Stomach (tissue), 9 donors: ENCODE measurements around the gene VTI1A. TPM values are rescaled to one million over a fixed set of nuclear protein-coding genes. Genes with fewer than 3 reads are reported as not detected.

Source experiments
- DNase-seq, 2 donors: peaks; one replicate each; pipeline versions ENCODE4 v3.0.0 to v3.0.0-alpha.2; 2013 to 2019
- H3K27ac ChIP-seq, 5 donors: fragments of 200-600 bp in 4 of 5; sonication (generic) in 4 of 5; one replicate each; pipeline ENCODE4 v1.5.1; 2013 to 2019; ENCODE audit warnings: mild to moderate bottlenecking in 1 of 5, moderate library complexity in 1 of 5
- H3K27me3 ChIP-seq, 3 donors: fragments of 200-600 bp; sonication (generic); one replicate each; pipeline ENCODE4 v1.5.1; 2017 to 2019; ENCODE audit warnings: mixed run types in 1 of 3
- H3K36me3 ChIP-seq, 4 donors: fragments of 200-600 bp; sonication (generic); 1 replicate in 3 of 4; 2 replicates in 1 of 4; pipeline ENCODE4 v1.5.1; 2016 to 2019
- H3K4me1 ChIP-seq, 4 donors: fragments of 200-600 bp; sonication (generic); one replicate each; pipeline ENCODE4 v1.5.1; 2016 to 2019
- H3K4me3 ChIP-seq, 4 donors: fragments of 200-600 bp; sonication (generic) in 3 of 4; one replicate each; pipeline ENCODE4 v1.5.1; 2016 to 2019; ENCODE audit warnings: mild to moderate bottlenecking in 1 of 4
- H3K9me3 ChIP-seq, 4 donors: fragments of 200-600 bp; sonication (generic); one replicate each; pipeline ENCODE4 v1.5.1; 2016 to 2019
- EP300 ChIP-seq: sonication (generic); formaldehyde crosslinking; IDR thresholded peaks from one replicate; pipeline ENCODE4 v1.6.1; 2017; ENCODE audit warnings: antibody characterized with exemption
- POLR2A ChIP-seq, 4 donors: fragments of 450-650 bp; IDR thresholded peaks; one replicate each; pipeline ENCODE4 v1.6.1; 2016; ENCODE audit warnings: antibody characterized with exemption in 4 of 4, control low read depth in 2 of 4, mild to moderate bottlenecking in 1 of 4, moderate library complexity in 1 of 4
- POLR2AphosphoS5 ChIP-seq, 3 donors: sonication (generic); formaldehyde crosslinking; IDR thresholded peaks; one replicate each; pipeline ENCODE4 v1.6.1; 2016; ENCODE audit warnings: antibody characterized with exemption in 3 of 3
- WGBS, 5 donors: extraction: QIAGEN DNeasy Blood & Tissue Kit in 3 of 5; methylation state at CpG; one replicate each; pipeline versions ENCODE4 v1.1.5 to v1.1.7; 2013 to 2018; 5-methylcytosine and 5-hydroxymethylcytosine counted together
- intact Hi-C: fragments of 100-400 bp; cut with DNase I; formaldehyde crosslinking; loops from one replicate; pipeline ENCODE4 v1.15.1; 2023; ENCODE audit warnings: low total_unique reads
- polyA plus RNA-seq, 3 donors: library from polyadenylated mRNA; stranded (reverse); fragments of 200-250 nt; gene quantifications; one replicate each; pipeline ENCODE4 v1.2.3, GENCODE V29; 2013
- total RNA-seq, 5 donors: library from RNA; depleted of rRNA; stranded (reverse); fragments of >200 nt; gene quantifications; one replicate each; pipeline versions ENCODE4 v1.1.0 to v1.2.3, GENCODE V29; 2014 to 2016
- TF ChIP-seq, protein P1 (sequence below), 7 experiments: fragments of 450-650 bp in 4 of 7; fragments of 200-600 bp in 3 of 7; sonication (generic) in 3 of 7; IDR thresholded peaks; one replicate each; pipeline ENCODE4 v1.5.1; 2016 to 2019; ENCODE audit warnings: antibody characterized with exemption in 7 of 7, control low read depth in 2 of 7, mild to moderate bottlenecking in 1 of 7
- donor health status: healthy with polysubstance abuse.
- donor health status: Bipolar disorder and iron deficiency.
- donor health status: healthy.

Gene VTI1A
- total and polyA plus RNA-seq, 8 donors: 6.5 to 222 (median 57.4) TPM

GRCh38 chr10:112526139-112526538 lies 79.1 kb downstream of the VTI1A start:
- H3K9me3 ChIP-seq: no peaks in the 10 kb centered on the region
- TF ChIP-seq EP300: no peak
- TF ChIP-seq, protein P1, sequence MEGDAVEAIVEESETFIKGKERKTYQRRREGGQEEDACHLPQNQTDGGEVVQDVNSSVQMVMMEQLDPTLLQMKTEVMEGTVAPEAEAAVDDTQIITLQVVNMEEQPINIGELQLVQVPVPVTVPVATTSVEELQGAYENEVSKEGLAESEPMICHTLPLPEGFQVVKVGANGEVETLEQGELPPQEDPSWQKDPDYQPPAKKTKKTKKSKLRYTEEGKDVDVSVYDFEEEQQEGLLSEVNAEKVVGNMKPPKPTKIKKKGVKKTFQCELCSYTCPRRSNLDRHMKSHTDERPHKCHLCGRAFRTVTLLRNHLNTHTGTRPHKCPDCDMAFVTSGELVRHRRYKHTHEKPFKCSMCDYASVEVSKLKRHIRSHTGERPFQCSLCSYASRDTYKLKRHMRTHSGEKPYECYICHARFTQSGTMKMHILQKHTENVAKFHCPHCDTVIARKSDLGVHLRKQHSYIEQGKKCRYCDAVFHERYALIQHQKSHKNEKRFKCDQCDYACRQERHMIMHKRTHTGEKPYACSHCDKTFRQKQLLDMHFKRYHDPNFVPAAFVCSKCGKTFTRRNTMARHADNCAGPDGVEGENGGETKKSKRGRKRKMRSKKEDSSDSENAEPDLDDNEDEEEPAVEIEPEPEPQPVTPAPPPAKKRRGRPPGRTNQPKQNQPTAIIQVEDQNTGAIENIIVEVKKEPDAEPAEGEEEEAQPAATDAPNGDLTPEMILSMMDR (IDR thresholded peaks at IDR 0.05): no peak
- TF ChIP-seq POLR2A (IDR thresholded peaks at IDR 0.05): no peak
- no peak for TF ChIP-seq POLR2AphosphoS5 (IDR thresholded peaks at IDR 0.05)
- H3K27ac ChIP-seq: no peak overlapping the region
- H3K4me3 ChIP-seq: no peak overlapping the region
- no peaks in the 10 kb centered on the region for H3K27me3 ChIP-seq
- intact Hi-C loops: no loop called here
- DNase-seq: no peak
- H3K36me3 ChIP-seq: no peaks in the 10 kb centered on the region
- H3K4me1 ChIP-seq: peaks cover 0 to 11% (median 0%) of the 10 kb centered on the region in 4 donors
- 60 to 85% (median 81%) methylated on average over 3 of the region's 3 CpGs for WGBS, 5 donors

DNA sequence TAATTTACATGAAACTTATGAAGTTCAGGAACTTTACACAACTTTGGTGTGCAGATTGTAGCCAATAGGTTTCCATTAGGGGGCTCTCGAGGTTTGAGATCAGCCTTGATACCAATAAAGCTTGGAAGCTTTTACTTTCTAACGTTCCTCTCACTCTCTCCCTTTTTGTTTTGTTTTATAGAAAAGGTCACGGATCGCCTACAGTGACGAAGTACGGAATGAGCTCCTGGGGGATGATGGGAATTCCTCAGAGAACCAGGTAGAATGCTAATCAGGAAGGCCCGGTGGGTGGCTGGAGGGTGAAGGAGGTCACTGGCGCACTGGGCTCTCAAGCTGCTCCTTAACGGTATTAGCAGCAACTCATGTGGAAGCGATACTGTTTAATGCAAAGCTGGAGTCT lies 79.9 kb downstream of the VTI1A start:
- 58 to 69% (median 67%) methylated on average over 10 of the region's 10 CpGs for WGBS, 5 donors
- Histone ChIP-seq H3K27me3 (no peaks in the 10 kb centered on the region), H3K27ac (peak overlapping the region in 1 of 5 donors; percentile 26), H3K36me3 (no peaks in the 10 kb centered on the region), H3K4me1 (peaks cover 0 to 14% (median 0%) of the 10 kb centered on the region in 4 donors), H3K9me3 (no peaks in the 10 kb centered on the region), H3K4me3 (peak overlapping the region in 2 of 4 donors; percentile 11 to 13)
- DNase-seq: peak in 1 of 2 donors; percentile 23
- no peak for TF ChIP-seq EP300
- intact Hi-C loops: no loop called here

- intact Hi-C loops: no loop called here
- H3K9me3 ChIP-seq: no peaks in the 10 kb centered on the region
- DNase-seq: no peak
- H3K4me1 ChIP-seq: peaks cover 0 to 24% (median 0%) of the 10 kb centered on the region in 4 donors
- H3K4me3 ChIP-seq: no peak overlapping the region
- H3K27ac ChIP-seq: no peak overlapping the region
- 33 to 63% (median 54%) methylated on average over 1 of the region's 1 CpG for WGBS, 5 donors
- TF ChIP-seq POLR2A (IDR thresholded peaks at IDR 0.05) (no peak), EP300 (no peak), POLR2AphosphoS5 (IDR thresholded peaks at IDR 0.05) (no peak)
- TF ChIP-seq, protein P1 (IDR thresholded peaks at IDR 0.05): no peak
- no peaks in the 10 kb centered on the region for H3K27me3 ChIP-seq
- no peaks in the 10 kb centered on the region for H3K36me3 ChIP-seq
These were observed 81.2 kb downstream of the VTI1A start for GRCh38 chr10:112528235-112528634.

- TF ChIP-seq POLR2AphosphoS5 (IDR thresholded peaks at IDR 0.05) (no peak), POLR2A (IDR thresholded peaks at IDR 0.05) (no peak), EP300 (no peak)
- TF ChIP-seq, protein P1 (IDR thresholded peaks at IDR 0.05): no peak
- DNase-seq: no peak
- 51 to 70% (median 56%) methylated on average over 6 of the region's 6 CpGs for WGBS, 5 donors
- H3K4me1 ChIP-seq: peaks cover 0 to 31% (median 8%) of the 10 kb centered on the region in 4 donors
- intact Hi-C loops: no loop called here
- peak overlapping the region in 2 of 5 donors; percentile 10 to 34 for H3K27ac ChIP-seq
- H3K4me3 ChIP-seq: peak overlapping the region in 1 of 4 donors; percentile 2
- H3K9me3 ChIP-seq: no peaks in the 10 kb centered on the region
- no peaks in the 10 kb centered on the region for H3K36me3 ChIP-seq
- no peaks in the 10 kb centered on the region for H3K27me3 ChIP-seq
These were observed 84.4 kb downstream of the VTI1A start for GRCh38 chr10:112531421-112531820.

GRCh38 chr10:112532189-112532588 lies 85.2 kb downstream of the VTI1A start:
- H3K27ac ChIP-seq: peak overlapping the region in 2 of 5 donors; percentile 10 to 53

More at GRCh38 chr10:112532189-112532588, 85.2 kb downstream of the VTI1A start:
- TF ChIP-seq POLR2A (IDR thresholded peaks at IDR 0.05) (no peak), EP300 (no peak), POLR2AphosphoS5 (IDR thresholded peaks at IDR 0.05) (no peak)
- TF ChIP-seq, protein P1 (IDR thresholded peaks at IDR 0.05): no peak
- no peaks in the 10 kb centered on the region for H3K9me3 ChIP-seq
- WGBS, 5 donors: 57 to 66% (median 60%) methylated on average over 6 of the region's 6 CpGs
- intact Hi-C loops: no loop called here
- H3K36me3 ChIP-seq: no peaks in the 10 kb centered on the region
- H3K27me3 ChIP-seq: no peaks in the 10 kb centered on the region
- H3K4me3 ChIP-seq: peak overlapping the region in 3 of 4 donors; percentile 2 to 14 (median 4)
- peaks cover 0 to 26% (median 8%) of the 10 kb centered on the region in 4 donors for H3K4me1 ChIP-seq
- DNase-seq: peak in 1 of 2 donors; percentile 44
